HepG2 (cell line): ENCODE data around the gene AK3.

Source experiments
- ADNP ChIP-seq: sonication (generic); formaldehyde crosslinking; IDR thresholded peaks from 2 replicates; pipeline ENCODE4 v1.4.0; 2020; ENCODE audit warnings: missing genetic modification reagents
- CTCF ChIP-seq: sonication (generic); formaldehyde crosslinking; IDR thresholded peaks from 2 replicates; pipeline ENCODE4 v1.5.0; 2020; ENCODE audit warnings: mild to moderate bottlenecking, missing genetic modification reagents, moderate library complexity
- NR2F1 ChIP-seq, 2 experiments: fragments of 450-650 bp in 1 of 2; formaldehyde crosslinking in 1 of 2; IDR thresholded peaks; 2 replicates each; pipeline versions ENCODE4 v1.5.0 to v1.6.1; 2016 to 2020; ENCODE audit warnings: mild to moderate bottlenecking in 1 of 2, missing compliant biosample characterization in 1 of 2, missing genetic modification reagents in 1 of 2, moderate library complexity in 1 of 2
- PAWR ChIP-seq: sonication (generic); formaldehyde crosslinking; IDR thresholded peaks from 2 replicates; pipeline ENCODE4 v1.4.0; 2020; ENCODE audit warnings: missing genetic modification reagents, mild to moderate bottlenecking, borderline replicate concordance
- PLRG1 ChIP-seq: fragments of 450-650 bp; conservative IDR thresholded peaks from 2 replicates; pipeline ENCODE4 v1.6.1; 2016
- POLR2A ChIP-seq, 2 experiments: IDR thresholded peaks; 2 replicates each; pipeline ENCODE4 v1.6.1; 2011; ENCODE audit warnings: low read depth in 2 of 2, low read length in 2 of 2, mild to moderate bottlenecking in 1 of 2, moderate library complexity in 1 of 2; ENCODE audit not compliant: insufficient read depth in 1 of 2
- REST ChIP-seq, 2 experiments: IDR thresholded peaks; 2 replicates each; pipeline ENCODE4 v1.6.1; 2011 to 2012; ENCODE audit warnings: low read length in 2 of 2, borderline replicate concordance in 1 of 2, low read depth in 1 of 2, mild to moderate bottlenecking in 1 of 2, moderate library complexity in 1 of 2
- SRF ChIP-seq: IDR thresholded peaks from 2 replicates; pipeline ENCODE4 v1.6.1; 2011; ENCODE audit warnings: mild to moderate bottlenecking, low read depth, low read length, moderate library complexity
- ZKSCAN1 ChIP-seq: fragments of 150-350 bp; IDR thresholded peaks from 2 replicates; pipeline ENCODE4 v1.6.1; 2014; ENCODE audit warnings: low read length
- ZNF263 ChIP-seq: sonication (generic); formaldehyde crosslinking; IDR thresholded peaks from 2 replicates; pipeline ENCODE4 v1.4.0; 2020; ENCODE audit warnings: missing genetic modification reagents

DNA sequence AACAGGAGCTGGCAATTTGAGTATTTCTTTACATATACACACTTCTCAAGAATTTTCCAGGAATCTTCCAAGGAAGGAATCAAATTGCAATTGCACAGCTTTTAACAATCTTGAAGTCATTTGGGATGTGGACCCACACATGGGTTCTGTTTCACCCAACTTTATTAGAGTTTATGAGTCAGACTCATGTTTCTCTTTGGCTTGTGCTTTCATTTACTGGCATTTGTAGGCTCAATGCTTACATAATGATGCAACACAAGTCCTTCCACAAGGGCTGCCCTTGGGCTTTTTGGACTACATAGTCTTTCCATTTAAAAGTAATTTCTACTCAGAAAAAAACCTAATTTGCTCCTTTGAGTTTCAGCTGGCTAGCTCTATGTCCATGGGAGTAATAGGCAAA, 66.2 kb downstream of the AK3 start:
- TF ChIP-seq POLR2A (IDR thresholded peaks at IDR 0.05; ENCODE audit: insufficient read depth in 1 of 2, low read depth in 2 of 2, low read length in 2 of 2) (no peak), CTCF (CRISPR knock-in tag) (no peak), ADNP (no peak), PLRG1 (no peak), PAWR (no peak), SRF (no peak), ZNF263 (no peak), REST (IDR thresholded peaks at IDR 0.05; ENCODE audit: borderline replicate concordance in 1 of 2, low read depth in 1 of 2, low read length in 2 of 2) (no peak), ZKSCAN1 (no peak), NR2F1 (CRISPR knock-in tag; IDR thresholded peaks at IDR 0.05) (no peak)
